GM21825 (cell line): Measurements from ENCODE around the gene PGA5.

Experiments used
- ATAC-seq: cut with Tn5 transposase; IDR thresholded peaks from one replicate; pipeline ENCODE4 v1.9.1; 2021; ENCODE audit warnings: mild to moderate bottlenecking, moderate library complexity; ENCODE audit not compliant: unreplicated experiment

The PGA5 gene

DNA sequence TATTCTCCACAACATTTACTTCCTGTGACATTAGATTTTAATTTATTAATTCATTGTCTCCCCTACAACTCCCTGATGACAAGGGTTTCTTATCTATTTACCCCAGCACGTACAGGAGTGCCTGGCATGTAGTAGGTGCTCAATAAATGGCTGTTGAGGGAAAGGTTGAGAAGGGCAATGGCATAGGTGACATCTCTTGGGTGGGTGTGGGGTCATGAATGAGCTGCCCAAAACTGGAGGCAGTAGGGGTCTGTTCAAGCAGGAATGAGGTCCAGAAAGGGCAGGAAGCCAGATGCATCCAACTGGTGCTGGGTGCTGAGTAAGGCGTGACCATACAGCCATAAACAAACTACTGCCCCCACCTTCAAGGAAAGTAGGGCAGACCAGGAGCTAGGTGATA is 51.4 kb downstream of the PGA5 start:
- no peak for ATAC-seq

DNA sequence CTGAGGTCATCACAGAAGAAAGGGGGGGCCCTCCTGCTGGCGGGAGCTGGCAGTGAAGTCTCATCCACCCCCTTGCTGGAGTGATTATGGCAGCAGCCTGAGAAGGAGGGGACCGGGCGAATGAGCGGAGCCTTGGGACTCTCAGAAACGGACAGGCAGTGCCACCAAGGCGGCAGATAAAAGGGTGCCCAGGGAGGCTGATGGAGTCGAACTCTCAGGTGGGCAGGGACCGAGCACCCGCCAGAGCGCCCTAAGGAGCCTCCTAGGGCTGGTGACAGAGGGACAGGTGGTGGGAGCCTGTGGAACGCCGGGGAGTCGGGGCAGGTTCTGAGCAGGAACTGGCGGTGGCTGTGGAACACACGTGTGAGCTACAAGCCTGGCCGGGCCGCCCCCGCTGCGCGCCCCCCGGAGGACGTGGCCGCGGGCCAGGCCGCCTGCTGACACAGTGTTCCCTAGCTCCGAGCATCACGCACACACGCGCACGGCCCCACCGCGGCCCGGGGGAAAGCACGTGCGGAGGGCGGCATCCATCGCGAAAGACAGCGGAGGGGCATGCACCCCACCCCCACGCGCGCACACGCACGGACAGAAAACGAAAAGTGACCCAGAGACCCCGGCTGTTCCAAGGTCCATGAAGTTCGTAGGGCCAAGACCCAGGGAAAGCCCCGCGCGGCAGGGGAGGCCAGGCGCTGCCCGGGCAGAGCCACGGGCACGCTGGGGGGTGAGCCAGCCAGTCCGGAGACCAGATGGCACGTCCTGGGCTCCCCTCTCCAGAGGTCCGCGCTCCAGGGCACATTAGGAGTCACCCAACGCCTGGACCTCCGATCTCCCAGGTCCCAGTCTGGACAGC is 53.1 kb downstream of the PGA5 start:
- peak; percentile 31 for ATAC-seq

DNA sequence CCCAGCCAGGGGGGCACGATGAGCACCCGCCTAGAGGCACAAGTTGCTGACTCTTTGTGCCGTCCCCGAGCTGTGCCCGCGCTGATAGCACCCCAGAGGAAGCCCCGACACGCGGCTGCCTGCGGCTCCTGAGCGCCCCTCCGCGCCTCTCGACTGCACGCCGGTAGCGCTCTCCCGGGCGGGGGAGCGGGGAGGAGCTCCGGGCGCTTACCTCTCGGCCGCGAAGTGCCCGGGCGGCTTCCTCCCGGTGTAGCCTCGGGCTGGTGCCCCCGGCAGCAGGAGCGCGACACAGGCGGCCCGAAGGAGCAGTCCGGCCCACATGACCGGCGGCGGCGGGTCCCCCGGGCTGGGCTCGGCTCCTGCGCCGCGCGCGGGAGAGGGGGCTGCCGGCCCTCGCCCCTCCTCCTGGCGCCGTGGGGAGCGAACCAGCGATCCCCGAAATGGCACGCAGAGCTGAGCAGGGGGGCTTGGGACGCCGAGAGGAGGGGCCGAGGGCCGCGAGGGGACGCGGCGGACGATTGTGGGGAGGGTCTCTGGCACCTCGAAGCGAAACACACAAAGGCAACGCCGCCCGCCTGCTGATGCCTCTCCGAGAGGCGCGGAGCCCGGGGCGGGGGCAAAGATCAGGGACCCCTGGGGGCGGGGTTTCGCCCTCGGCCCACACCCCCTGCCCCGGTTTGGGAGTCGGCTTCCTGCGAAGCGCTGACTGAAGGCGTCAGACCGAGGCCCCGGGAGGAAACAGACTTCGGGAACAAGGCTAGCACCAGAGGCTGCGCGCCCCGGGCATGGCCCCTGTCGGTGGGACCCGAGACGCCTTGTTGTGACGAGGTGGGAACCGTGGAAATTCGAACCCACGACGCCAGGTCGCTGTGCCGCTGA is 54.0 kb downstream of the PGA5 start, which contains the start of gene VWCE:
Gene VWCE, minus strand, starts transcription at position 600 of the 879 bp plus-strand sequence. Its CDS starts 279 bp downstream, at position 321.
- peak; percentile 66 for ATAC-seq

DNA sequence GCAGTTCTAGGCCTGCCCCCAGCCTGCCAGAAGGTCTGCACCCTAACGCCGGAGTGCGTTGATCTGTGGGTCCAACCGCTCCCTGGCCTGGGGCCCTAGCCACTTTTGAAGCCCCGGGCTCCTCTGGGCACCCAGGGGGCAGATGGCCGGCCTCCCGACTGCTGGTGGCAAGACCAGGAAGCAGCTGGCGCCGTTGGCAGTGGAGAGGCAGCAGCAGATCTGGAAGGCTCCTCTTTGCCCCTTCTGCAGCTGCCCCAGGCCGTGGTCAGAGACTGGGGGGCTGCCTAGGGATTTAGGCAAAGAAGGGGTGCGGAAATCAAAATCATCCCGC is 54.6 kb downstream of the PGA5 start:
- ATAC-seq, result no peak

DNA sequence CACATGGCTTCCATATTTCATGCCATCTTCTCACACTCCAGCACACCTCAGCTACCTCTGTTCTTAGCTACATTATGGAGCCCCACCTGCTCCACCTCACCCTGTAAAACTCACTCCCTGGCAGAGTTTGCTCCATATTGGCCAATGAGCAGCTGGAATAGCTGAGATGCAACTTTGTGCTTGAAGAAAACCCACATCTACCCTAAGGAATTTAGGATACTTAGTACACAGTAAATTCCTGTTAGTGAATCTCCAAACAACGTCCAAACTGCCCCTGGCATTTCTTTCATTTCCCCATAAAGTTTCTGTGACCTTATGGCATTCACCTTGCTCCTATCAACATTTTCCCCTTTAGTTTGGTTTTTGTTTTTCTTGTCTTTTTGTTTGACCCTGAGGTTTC is 56.4 kb downstream of the PGA5 start:
- no peak for ATAC-seq

DNA sequence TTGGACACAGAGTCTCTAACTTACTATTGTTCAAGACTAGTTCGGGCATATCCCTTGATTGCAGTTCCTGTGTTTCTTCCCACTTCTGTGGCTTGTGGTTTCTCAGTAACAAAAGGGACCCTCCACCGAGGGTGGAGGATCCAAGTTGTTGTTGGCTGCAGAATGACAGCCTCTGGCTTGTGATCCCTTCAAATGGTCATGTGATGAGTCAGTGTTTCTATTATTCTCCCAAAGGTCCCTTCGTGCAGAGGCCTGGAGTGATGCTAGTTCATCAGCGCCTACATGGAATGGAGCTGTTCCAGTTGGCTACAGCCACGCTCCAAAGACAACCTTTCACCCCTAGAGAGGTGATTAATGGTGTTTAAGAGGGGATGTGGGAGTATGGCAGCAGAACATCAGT is 56.8 kb downstream of the PGA5 start:
- no peak for ATAC-seq

DNA sequence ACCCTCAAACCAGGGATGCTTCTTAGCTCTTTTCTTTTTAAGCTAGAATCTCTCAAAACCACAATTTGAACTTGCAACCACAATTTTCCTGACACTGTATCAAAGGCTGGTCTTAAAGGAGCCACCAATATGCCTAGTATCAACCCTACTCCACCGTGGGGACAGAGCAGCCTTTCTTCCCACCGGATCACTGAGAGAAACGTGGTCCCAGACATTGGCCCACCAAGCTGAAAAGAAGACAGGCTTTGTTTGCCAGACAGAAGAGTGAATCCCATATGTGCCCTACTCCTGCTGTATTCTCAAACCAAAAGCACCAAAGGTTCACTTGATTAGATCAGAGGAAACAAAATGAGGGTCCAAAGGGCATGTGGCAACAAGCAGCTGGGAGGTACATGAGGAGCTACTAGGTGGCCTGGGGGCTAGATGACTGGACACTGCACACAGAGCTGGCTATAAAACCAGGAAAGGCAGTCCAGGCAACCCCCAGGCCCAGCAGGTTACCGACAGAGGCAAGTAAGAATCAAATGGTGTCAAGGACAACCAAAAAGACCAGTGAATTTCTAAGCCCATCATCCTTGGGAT is 57.8 kb downstream of the PGA5 start:
- ATAC-seq, result no peak
